Tongue (tissue), 2 donors: Measurements from ENCODE around the gene NHEJ1. TPM values are rescaled to one million over a fixed set of nuclear protein-coding genes. Genes with fewer than 3 reads are reported as not detected.

Source experiments
- DNase-seq: peaks from one replicate; pipeline ENCODE4 v3.0.0-alpha.2; 2015
- total RNA-seq: library from RNA; depleted of rRNA; stranded (reverse); fragments of >200 nt; gene quantifications from one replicate; pipeline ENCODE4 v1.2.3, GENCODE V29; 2014

NHEJ1 gene
- total RNA-seq, 1 donor from 2014 or later = 12.8 TPM

DNA sequence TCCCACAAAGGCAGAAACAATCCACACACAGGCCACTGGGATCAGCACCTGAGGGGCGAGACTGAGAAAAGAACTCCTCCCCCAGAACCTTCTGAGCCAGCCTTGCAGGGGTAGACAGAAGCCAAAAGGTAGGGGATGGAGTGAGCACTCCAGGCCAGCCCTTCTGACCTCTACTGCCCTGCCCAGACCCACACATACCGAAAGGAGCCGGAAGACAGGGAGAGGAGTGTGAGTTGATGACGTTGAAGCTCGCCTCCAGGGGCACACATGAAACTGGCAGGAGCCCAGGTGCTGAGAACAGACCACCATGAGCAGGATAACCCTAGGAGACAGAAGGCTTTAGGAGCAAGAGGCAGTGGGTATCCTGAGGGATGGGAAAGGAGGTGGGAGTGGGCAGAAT is 7.4 kb upstream of the NHEJ1 start:
- DNase-seq = no peak

- no peak for DNase-seq
Measured at GRCh38 chr2:219165058-219165911, 4.7 kb upstream of the NHEJ1 start.

- no peak for DNase-seq
Measured at GRCh38 chr2:219163156-219163555, 2.5 kb upstream of the NHEJ1 start.

GRCh38 chr2:219161097-219161496 is 482 bp upstream of the NHEJ1 start:
- DNase-seq = no peak

GRCh38 chr2:219159771-219160185 is 837 bp downstream of the NHEJ1 start:
- DNase-seq = no peak

GRCh38 chr2:219158586-219158985 is 2.0 kb downstream of the NHEJ1 start:
- no peak for DNase-seq

GRCh38 chr2:219158025-219158424 is 2.6 kb downstream of the NHEJ1 start:
- no peak for DNase-seq

DNA sequence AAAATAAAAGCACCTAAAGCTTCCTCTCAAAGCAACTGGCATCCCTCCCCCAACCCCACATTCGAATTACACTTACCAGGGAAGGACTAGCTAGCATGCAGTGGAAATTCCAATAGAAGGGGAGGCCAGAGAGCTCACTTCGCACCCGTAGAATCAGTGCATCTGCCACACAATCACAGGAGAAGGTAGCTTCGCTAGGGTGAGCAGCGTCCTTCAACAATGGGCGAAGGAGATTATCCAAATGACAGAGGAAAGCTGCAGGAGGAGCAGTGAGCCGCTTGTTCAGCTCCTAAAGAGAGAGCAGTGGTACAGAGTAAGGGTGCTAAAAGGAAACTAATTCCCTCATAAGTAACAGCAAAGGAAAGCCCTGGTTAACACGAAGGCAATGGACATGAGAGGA is 3.2 kb downstream of the NHEJ1 start:
- no peak for DNase-seq

GRCh38 chr2:219155054-219155644 is 5.5 kb downstream of the NHEJ1 start:
- DNase-seq = peak; percentile 90

- DNase-seq = peak; percentile 36
Measured at GRCh38 chr2:219149667-219150066, 10.9 kb downstream of the NHEJ1 start.

DNA sequence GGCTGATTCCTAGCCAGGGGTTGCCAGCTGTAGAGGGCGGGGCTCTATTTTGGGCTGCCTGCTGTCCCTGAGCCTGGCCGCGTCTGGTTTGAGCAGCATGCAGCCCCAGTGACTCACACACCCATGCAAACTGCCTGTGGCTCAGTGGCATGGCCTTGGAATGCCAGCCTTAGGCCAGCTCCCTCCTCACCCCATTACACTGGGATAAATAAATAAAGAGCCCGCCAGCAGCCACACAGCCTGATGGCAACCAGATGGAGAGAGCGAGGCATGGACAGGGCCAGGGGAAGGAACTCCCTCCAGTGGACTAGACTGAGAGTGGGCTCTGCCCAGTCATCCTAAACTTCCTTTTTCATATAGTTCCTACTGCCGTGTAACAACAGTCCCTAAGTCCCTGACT is 18.3 kb downstream of the NHEJ1 start:
- no peak for DNase-seq

DNA sequence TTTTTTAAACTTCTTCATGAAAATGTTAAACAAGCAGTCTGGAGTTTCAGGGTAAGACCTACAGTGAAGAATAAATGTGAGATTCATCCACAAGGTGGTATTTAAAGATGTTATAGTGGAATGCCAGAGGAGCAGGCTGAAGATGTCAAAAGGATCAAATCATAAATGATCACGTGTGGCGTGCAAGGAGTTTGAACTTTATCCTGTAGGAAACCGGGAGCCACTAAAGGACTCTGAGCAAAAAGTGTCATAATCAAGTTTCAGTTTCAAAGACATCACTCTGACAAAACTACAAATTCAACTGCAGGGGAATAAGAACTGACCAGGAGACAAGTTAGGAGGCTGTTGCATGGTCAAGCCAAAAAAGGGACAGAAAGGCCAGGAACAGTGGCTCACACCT is 19.9 kb downstream of the NHEJ1 start:
- DNase-seq = no peak

DNA sequence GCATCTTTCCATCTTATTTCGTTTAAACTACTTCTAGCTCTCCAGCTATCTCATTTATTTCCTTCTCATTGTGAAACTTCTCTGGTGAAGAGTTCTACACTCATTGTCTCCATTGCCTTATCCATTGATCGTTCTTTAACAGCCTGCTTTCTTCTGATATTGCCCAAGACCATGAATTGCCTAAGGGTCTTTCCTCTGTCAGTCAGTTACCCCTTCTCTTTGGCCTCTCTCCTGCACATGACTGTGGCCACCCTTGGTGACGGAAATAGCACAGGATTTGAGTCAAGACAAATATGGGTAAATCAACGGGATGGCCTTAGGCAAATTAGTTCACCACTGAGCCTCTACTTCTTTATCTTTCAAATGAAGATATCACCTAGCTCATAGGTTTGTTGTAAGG is 26.6 kb downstream of the NHEJ1 start:
- DNase-seq = no peak

DNA sequence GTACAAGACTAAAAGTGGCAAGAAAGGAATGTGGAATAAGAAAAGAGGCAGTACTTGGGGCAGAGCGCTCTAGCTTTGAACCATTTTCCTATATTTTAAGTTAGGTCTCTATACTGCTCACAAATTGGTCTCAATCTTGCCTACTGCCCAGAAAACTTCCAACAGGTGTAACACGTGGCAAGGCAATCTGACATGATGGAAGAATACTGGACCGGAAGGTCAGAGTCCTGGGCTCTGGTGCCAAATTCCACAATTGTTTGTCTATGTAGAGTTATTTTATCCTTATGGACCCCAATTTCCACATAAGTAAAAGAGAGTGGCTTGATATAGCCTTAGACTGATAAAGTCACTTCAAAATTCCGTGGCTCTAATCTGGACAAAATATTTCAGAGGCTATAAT is 28.9 kb downstream of the NHEJ1 start:
- DNase-seq = no peak

DNA sequence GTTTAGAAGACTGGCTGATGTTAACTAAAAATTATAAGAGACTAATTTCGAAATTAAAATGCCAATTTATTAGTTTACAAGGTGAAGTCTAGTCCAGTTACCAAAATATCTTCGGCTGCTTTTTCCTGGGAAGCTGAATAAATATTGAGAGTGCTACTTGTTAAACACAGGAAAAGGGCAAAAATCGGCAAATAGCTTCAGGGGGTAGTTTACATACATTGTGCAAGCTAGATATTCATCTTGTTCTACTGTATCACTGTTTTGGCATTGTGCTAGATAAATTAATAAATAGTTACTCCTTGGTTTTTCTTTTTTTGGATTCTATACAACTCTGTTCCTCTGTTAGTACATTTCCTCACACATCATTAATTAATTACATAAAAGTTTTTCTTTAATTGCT is 29.3 kb downstream of the NHEJ1 start:
- no peak for DNase-seq

DNA sequence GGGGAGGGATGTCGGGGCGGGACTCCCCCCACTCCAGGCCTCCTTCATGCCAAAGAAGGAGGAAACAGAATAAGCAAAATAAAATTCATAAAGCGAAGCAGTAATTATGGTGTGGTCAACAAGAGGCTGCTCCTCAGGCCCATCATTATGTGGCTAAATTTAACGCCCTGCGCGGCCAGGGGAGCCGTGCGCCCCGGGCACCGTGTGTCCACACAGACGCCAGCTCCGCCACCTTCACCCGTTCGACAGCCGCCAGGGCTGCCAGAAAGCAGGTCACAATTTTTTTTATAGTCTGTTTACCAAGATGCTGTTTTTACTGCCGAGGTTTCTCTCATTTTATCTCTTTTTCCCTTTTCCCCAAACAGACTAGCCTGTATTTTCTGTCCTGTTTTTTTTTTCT is 31.0 kb downstream of the NHEJ1 start:
- DNase-seq = no peak

DNA sequence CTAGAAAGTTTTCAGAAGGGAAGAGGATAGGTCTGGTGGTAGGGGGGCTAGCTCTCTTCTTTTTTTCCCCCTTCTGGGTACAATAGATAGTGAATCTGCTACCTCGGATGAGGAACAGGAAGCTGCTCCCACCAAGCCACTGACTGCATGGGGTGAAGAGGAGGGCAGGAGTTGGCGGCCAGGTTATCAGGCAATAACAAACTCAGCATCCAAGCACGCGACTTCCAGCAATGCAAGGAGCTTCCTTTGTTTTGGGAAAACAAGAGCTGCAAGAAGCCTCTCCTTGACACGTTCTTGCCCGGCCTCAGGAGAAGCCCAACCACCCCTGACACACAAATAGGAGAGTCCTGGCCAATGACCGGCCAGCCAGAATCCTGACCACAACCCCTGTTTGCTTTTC is 32.2 kb downstream of the NHEJ1 start:
- no peak for DNase-seq

GRCh38 chr2:219127037-219127635 is 33.5 kb downstream of the NHEJ1 start:
- DNase-seq = no peak

GRCh38 chr2:219126555-219126954 is 34.1 kb downstream of the NHEJ1 start:
- DNase-seq = no peak

DNA sequence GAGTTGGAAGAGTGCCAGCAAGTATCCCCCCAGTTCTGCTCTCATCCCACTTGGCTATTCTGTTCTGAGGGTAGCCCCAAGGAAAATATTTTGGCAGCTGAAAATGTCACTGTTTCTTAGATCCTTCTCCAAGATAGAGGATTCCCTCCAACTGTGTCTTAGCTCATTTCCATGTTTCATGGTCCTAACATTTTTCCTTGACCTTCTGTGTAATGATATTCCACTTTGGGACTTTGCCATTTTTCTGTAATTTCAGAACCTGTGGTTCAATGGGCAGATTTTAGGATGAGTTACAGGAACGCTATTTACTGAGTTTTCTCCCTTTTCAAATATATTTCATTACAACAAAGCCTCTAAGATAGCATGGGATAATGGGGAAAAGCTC is 34.7 kb downstream of the NHEJ1 start:
- no peak for DNase-seq

DNA sequence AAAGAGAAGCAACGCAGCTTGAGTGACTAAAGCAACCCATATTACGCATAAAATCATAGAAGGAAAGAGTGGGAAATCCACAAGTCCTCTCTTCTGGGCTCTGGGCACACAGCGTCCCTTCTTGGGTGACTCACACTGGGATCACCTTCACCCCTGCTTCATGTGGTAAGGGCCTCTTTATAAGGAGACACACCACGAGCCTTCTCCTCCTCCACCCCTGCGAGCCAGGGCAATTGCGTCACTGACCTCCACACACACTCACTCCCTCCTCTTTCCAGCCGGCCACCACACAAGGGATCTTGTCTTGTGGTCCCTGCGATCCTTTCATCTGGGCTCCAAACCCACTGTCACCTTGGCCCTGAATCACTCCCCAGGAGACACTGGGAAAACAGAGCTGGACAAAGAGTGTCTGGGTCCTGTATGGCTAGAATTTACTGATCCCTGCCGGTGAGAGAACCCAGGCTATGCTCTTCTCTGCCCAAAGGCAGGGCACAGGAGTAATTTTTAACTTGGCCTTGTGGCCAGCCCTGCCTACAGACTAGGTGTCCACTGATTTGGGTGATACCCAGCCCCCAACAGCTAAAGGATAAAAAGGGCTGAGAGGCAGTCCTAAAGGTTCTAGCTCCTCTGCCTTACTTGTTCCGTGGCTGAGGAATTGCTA is 35.3 kb downstream of the NHEJ1 start:
- no peak for DNase-seq

GRCh38 chr2:219124381-219125110 is 36.1 kb downstream of the NHEJ1 start:
- DNase-seq = no peak
